CD14-positive monocyte (primary cell): ENCODE measurements around the gene GPX7. TPM values are rescaled to one million over a fixed set of nuclear protein-coding genes. Genes with fewer than 3 reads are reported as not detected.

Experiments used
- DNase-seq, 3 donors: peaks; one replicate each; pipeline ENCODE4 v3.0.0-alpha.2; 2011 to 2022
- H2AFZ ChIP-seq: 2 replicates; pipeline ENCODE4 v1.6.0; 2012; ENCODE audit warnings: mild to moderate bottlenecking, low read depth, low read length, inconsistent platforms; ENCODE audit not compliant: insufficient read depth, poor library complexity, severe bottlenecking
- H3K27ac ChIP-seq, 2 donors: 1 replicate in 1 of 2; 2 replicates in 1 of 2; pipeline ENCODE4 v1.5.1; 2012 to 2013; ENCODE audit warnings: low read length in 2 of 2, control low read depth in 1 of 2, inconsistent platforms in 1 of 2, low read depth in 1 of 2, mild to moderate bottlenecking in 1 of 2
- H3K27me3 ChIP-seq, 2 donors: one replicate each; pipeline versions ENCODE4 v1.6.0 to v1.6.1; 2011 to 2013; ENCODE audit warnings: low read length in 2 of 2; ENCODE audit not compliant: control insufficient read depth in 2 of 2, insufficient read depth in 2 of 2
- H3K36me3 ChIP-seq, 2 donors: replicated peaks in 1 of 2; 1 replicate in 1 of 2; 2 replicates in 1 of 2; pipeline versions ENCODE4 v1.5.1 to v1.6.1; 2012 to 2013; ENCODE audit warnings: low read length in 2 of 2, control low read depth in 1 of 2, inconsistent platforms in 1 of 2, mild to moderate bottlenecking in 1 of 2; ENCODE audit not compliant: insufficient read depth in 2 of 2, control insufficient read depth in 1 of 2
- H3K4me1 ChIP-seq, 2 donors: 1 replicate in 1 of 2; 2 replicates in 1 of 2; pipeline versions ENCODE4 v1.5.1 to v1.6.1; 2012 to 2013; ENCODE audit warnings: low read length in 2 of 2, control low read depth in 1 of 2, inconsistent platforms in 1 of 2, mild to moderate bottlenecking in 1 of 2, moderate library complexity in 1 of 2; ENCODE audit not compliant: insufficient read depth in 2 of 2, control insufficient read depth in 1 of 2
- H3K4me2 ChIP-seq: replicated peaks from 2 replicates; pipeline ENCODE3; 2012; ENCODE audit warnings: low read length, moderate library complexity, mild to moderate bottlenecking; ENCODE audit not compliant: poor library complexity, severe bottlenecking; ENCODE audit errors: extremely low read depth
- H3K4me3 ChIP-seq, 3 experiments: fragments of 200-600 bp in 1 of 3; sonication (generic) in 1 of 3; replicated peaks in 1 of 3; 1 replicate in 2 of 3; 2 replicates in 1 of 3; pipeline ENCODE4 v1.5.1; 2011 to 2013; ENCODE audit warnings: low read length in 3 of 3, mild to moderate bottlenecking in 3 of 3, control low read depth in 2 of 3, low read depth in 2 of 3, inconsistent platforms in 1 of 3, moderate library complexity in 1 of 3
- H3K79me2 ChIP-seq: 2 replicates; pipeline ENCODE4 v1.6.0; 2012; ENCODE audit warnings: mild to moderate bottlenecking, control low read depth, inconsistent platforms, low read length, moderate library complexity; ENCODE audit not compliant: insufficient read depth
- H3K9ac ChIP-seq: 2 replicates; pipeline ENCODE4 v1.6.0; 2017; ENCODE audit warnings: low read length, mild to moderate bottlenecking; ENCODE audit not compliant: insufficient read depth, poor library complexity, severe bottlenecking
- H3K9me3 ChIP-seq, 2 donors: replicated peaks in 1 of 2; 1 replicate in 1 of 2; 2 replicates in 1 of 2; pipeline versions ENCODE4 v1.5.1 to v1.6.1; 2012 to 2013; ENCODE audit warnings: low read length in 2 of 2, control low read depth in 1 of 2; ENCODE audit not compliant: control insufficient read depth in 1 of 2, insufficient read depth in 1 of 2
- H4K20me1 ChIP-seq: 2 replicates; pipeline ENCODE4 v1.6.0; 2012; ENCODE audit warnings: mild to moderate bottlenecking, low read length, control low read depth, moderate library complexity; ENCODE audit not compliant: insufficient read depth
- H3K27ac Mint-ChIP-seq, 7 donors: one replicate each; pipeline ENCODE4 v1.8.0; 2020; ENCODE audit warnings: mild to moderate bottlenecking in 7 of 7, mixed read lengths in 7 of 7, moderate library complexity in 6 of 7, inconsistent platforms in 2 of 7
- H3K27me3 Mint-ChIP-seq, 3 donors: one replicate each; pipeline ENCODE4 v1.8.0; 2021 to 2022; ENCODE audit warnings: low read depth in 3 of 3, mild to moderate bottlenecking in 3 of 3, mixed read lengths in 3 of 3, moderate library complexity in 3 of 3, inconsistent platforms in 1 of 3
- H3K36me3 Mint-ChIP-seq, 2 donors: one replicate each; pipeline ENCODE4 v1.8.0; 2020; ENCODE audit warnings: mixed read lengths in 2 of 2, inconsistent platforms in 1 of 2, mild to moderate bottlenecking in 1 of 2
- H3K4me1 Mint-ChIP-seq: one replicate; pipeline ENCODE4 v1.8.0; 2020; ENCODE audit warnings: mild to moderate bottlenecking, mixed read lengths
- H3K4me3 Mint-ChIP-seq, 2 donors: one replicate each; pipeline ENCODE4 v1.8.0; 2020; ENCODE audit warnings: mild to moderate bottlenecking in 2 of 2, mixed read lengths in 2 of 2, moderate library complexity in 1 of 2
- H3K9me3 Mint-ChIP-seq, 7 donors: one replicate each; pipeline ENCODE4 v1.8.0; 2020 to 2022; ENCODE audit warnings: mixed read lengths in 7 of 7, mild to moderate bottlenecking in 6 of 7, moderate library complexity in 6 of 7, inconsistent platforms in 2 of 7
- CTCF ChIP-seq: fragments of 200-600 bp; IDR thresholded peaks from one replicate; pipeline ENCODE4 v1.8.0; 2022; ENCODE audit warnings: antibody characterized with exemption, mild to moderate bottlenecking
- WGBS: methylation state at CpG from one replicate; pipeline ENCODE4 v1.1.5; 2013; ENCODE audit warnings: missing lambda C conversion rate; ENCODE audit not compliant: insufficient coverage; 5-methylcytosine and 5-hydroxymethylcytosine counted together
- intact Hi-C, 2 donors: fragments of 100-400 bp; cut with micrococcal nuclease; formaldehyde crosslinking; loops; one replicate each; pipeline versions ENCODE4 v1.15.0 to v1.15.1; 2023
- polyA plus RNA-seq, 3 donors: library from polyadenylated mRNA; depleted of rRNA in 1 of 3; unstranded in 2 of 3; stranded (reverse) in 1 of 3; fragments of 300-500 nt in 2 of 3; fragments of >200 nt in 1 of 3; fragmentation: Illumina TruSeq in 2 of 3; gene quantifications; 1 replicate in 2 of 3; 2 replicates in 1 of 3; pipeline ENCODE4 v1.2.3, GENCODE V29; 2012 to 2021

The GPX7 gene
- polyA plus RNA-seq, 3 donors, result 1.7 to 3.3 (median 2.9) TPM

- Histone ChIP-seq H3K9ac (peak overlapping the region; percentile 34), H3K4me2 (peak overlapping the region; percentile 38)
These were observed 34.8 kb downstream of the GPX7 start for GRCh38 chr1:52636721-52637695.

More at GRCh38 chr1:52636721-52637695, 34.8 kb downstream of the GPX7 start:
- intact Hi-C loops, result loop anchor here (10.0 kb wide), 1 partner anchor 82 kb away; the partner anchor contains the start of gene TUT4 (in 2 of the 2)
- peaks cover 36 to 51% of the 10 kb centered on the region in 2 donors for H3K4me1 ChIP-seq
- no peaks in the 10 kb centered on the region for H3K79me2 ChIP-seq
- peak; percentile 87 to 98 (median 89) for DNase-seq
- Mint-ChIP-seq H3K27me3 (peaks cover 20 to 22% (median 22%) of the 10 kb centered on the region in 3 donors), H3K27ac (peak overlapping the region; percentile 84 to 98 (median 95)), H3K36me3 (peaks cover 0 to 17% of the 10 kb centered on the region in 2 donors), H3K4me1 (peaks cover 57% of the 10 kb centered on the region), H3K4me3 (peak overlapping the region; percentile 66 to 87), H3K9me3 (peaks cover 0 to 5% (median 3%) of the 10 kb centered on the region in 7 donors)
- H3K27me3 ChIP-seq, result peaks cover 15 to 17% of the 10 kb centered on the region in 2 donors
- H3K4me3 ChIP-seq, result peak overlapping the region in 1 of 3 experiments; percentile 24
- no peaks in the 10 kb centered on the region for H3K36me3 ChIP-seq
- peak overlapping the region in 1 of 2 donors; percentile 82 for H3K27ac ChIP-seq
- H3K9me3 ChIP-seq, result no peaks in the 10 kb centered on the region
- 0% methylated on average over 4 of the region's 11 CpGs for WGBS
- H4K20me1 ChIP-seq, result no peaks in the 10 kb centered on the region
- TF ChIP-seq CTCF, result no peak
- H2AFZ ChIP-seq, result no peak overlapping the region
